ENCODE measurements around the gene TPBGL.

DNA sequence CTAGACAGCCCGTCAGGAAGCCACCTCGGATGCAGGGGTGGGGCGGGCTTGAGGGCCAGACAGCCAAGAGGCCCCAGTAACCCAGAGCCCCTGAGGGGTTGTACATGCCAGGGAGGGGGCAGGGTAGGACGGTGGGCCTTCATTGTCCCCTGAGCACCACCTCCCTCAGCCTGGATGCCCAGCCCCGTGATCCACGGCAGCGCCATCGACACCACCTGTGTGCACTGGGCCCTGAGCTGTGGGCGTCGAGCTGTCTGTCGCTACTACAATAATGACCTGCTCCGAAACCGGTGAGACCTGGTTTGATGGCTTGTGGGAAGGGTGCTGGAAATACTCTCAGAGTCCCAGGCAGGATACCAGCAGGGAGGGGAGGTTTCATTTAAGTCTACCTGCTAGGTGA is 37.4 kb upstream of the TPBGL start:
- TF ChIP-seq CTCF (IDR thresholded peaks at IDR 0.05) (no peak), POLR2A (IDR thresholded peaks at IDR 0.05) (no peak)
